HepG2 (cell line): ENCODE measurements around the gene SH2D3C. TPM values are rescaled to one million over a fixed set of nuclear protein-coding genes. Genes with fewer than 3 reads are reported as not detected.

Experiments
- ATAC-seq: fragments of 200-7000 bp; cut with Tn5 transposase; 3 replicates; pipeline ENCODE4 v1.9.1; 2020; ENCODE audit warnings: mild to moderate bottlenecking, moderate library complexity
- BruUV-seq: library from RNA; stranded (reverse); fragments of 400-500 nt; replicated peaks from 2 replicates; lab custom pipeline; 2021; lab: Mats Ljungman, UMichigan
- CTCF ChIA-PET: fragments of 300-600 bp; formaldehyde crosslinking; extraction: SDS; loops from one replicate; lab custom pipeline; 2021; ENCODE audit warnings: low total read pairs, inconsistent platforms, low intra/inter-chr PET ratio; lab: Yijun Ruan, JAX
- POLR2A ChIA-PET: fragments of 350-600 bp; sonication (Branson Sonifier 250); formaldehyde crosslinking; loops from one replicate; lab custom pipeline; 2020; ENCODE audit warnings: antibody characterized with exemption, inconsistent platforms; lab: Yijun Ruan, JAX
- DNase-seq: peaks from one replicate; pipeline ENCODE4 v3.0.0-alpha.2; 2015; ENCODE audit warnings: low spot score
- FAIRE-seq: peaks from 3 replicates; lab custom pipeline; 2011; peaks lifted over from hg19 to GRCh38; lab: Jason Lieb, UNC
- H2AFZ ChIP-seq: one replicate; pipeline ENCODE4 v1.6.1; 2011; ENCODE audit warnings: low read length, inconsistent platforms
- H3K27ac ChIP-seq: fragments of 300-600 bp; 3 replicates; pipeline ENCODE4 v1.8.0; 2011; ENCODE audit warnings: mixed run types, mild to moderate bottlenecking, mixed read lengths, low read length, inconsistent platforms; ENCODE audit not compliant: insufficient read depth; ENCODE audit errors: extremely low read length
- H3K27me3 ChIP-seq, 2 experiments: fragments of 200-600 bp in 1 of 2; 2 replicates in 1 of 2; 3 replicates in 1 of 2; pipeline versions ENCODE4 v1.6.0 to v1.8.0; 2011; ENCODE audit warnings: low read length in 2 of 2, mild to moderate bottlenecking in 2 of 2, moderate library complexity in 2 of 2, inconsistent platforms in 1 of 2; ENCODE audit not compliant: insufficient read depth in 2 of 2, control insufficient read depth in 1 of 2
- H3K36me3 ChIP-seq, 2 experiments: fragments of 200-600 bp in 1 of 2; replicated peaks in 1 of 2; 2 replicates in 1 of 2; 3 replicates in 1 of 2; pipeline versions ENCODE4 v1.5.1 to v1.8.0; 2011; ENCODE audit warnings: low read length in 2 of 2, inconsistent platforms in 1 of 2; ENCODE audit not compliant: insufficient read depth in 2 of 2, control insufficient read depth in 1 of 2
- H3K4me1 ChIP-seq: 2 replicates; pipeline ENCODE4 v1.5.1; 2012; ENCODE audit warnings: low read length, inconsistent platforms; ENCODE audit not compliant: insufficient read depth
- H3K4me2 ChIP-seq: 2 replicates; pipeline ENCODE4 v1.6.0; 2011; ENCODE audit warnings: low read depth, low read length, inconsistent platforms
- H3K4me3 ChIP-seq, 3 experiments: fragments of 200-600 bp in 1 of 3; sonication (generic), shearing (Covaris generic) in 1 of 3; replicated peaks in 1 of 3; 2 replicates each; pipeline ENCODE4 v1.5.1; 2011 to 2016; ENCODE audit warnings: low read length in 3 of 3, inconsistent platforms in 2 of 3, low read depth in 2 of 3, mild to moderate bottlenecking in 2 of 3, control low read depth in 1 of 3, mixed read lengths in 1 of 3; ENCODE audit not compliant: insufficient read depth in 1 of 3
- H3K79me2 ChIP-seq: one replicate; pipeline ENCODE4 v1.6.1; 2011; ENCODE audit warnings: low read length, inconsistent platforms; ENCODE audit not compliant: insufficient read depth
- H3K9ac ChIP-seq: 2 replicates; pipeline ENCODE4 v1.6.0; 2011; ENCODE audit warnings: mild to moderate bottlenecking, low read depth, low read length, inconsistent platforms; ENCODE audit not compliant: insufficient read depth
- H3K9me3 ChIP-seq: 2 replicates; pipeline ENCODE4 v1.5.1; 2012; ENCODE audit warnings: mild to moderate bottlenecking, low read length
- H4K20me1 ChIP-seq: 2 replicates; pipeline ENCODE4 v1.6.0; 2011; ENCODE audit warnings: inconsistent platforms, mild to moderate bottlenecking, low read length, moderate library complexity; ENCODE audit not compliant: insufficient read depth
- DMTF1 ChIP-seq: sonication (generic); formaldehyde crosslinking; IDR thresholded peaks from 2 replicates; pipeline ENCODE4 v1.4.0; 2020; ENCODE audit warnings: mild to moderate bottlenecking, missing genetic modification reagents
- ETV6 ChIP-seq: sonication (generic); formaldehyde crosslinking; conservative IDR thresholded peaks from 2 replicates; pipeline ENCODE4 v1.4.0; 2020; ENCODE audit warnings: missing genetic modification reagents
- EZH2 ChIP-seq: conservative IDR thresholded peaks from 2 replicates; pipeline ENCODE4 v1.6.1; 2012; ENCODE audit warnings: mild to moderate bottlenecking, low read depth, low read length, moderate library complexity
- NCOA5 ChIP-seq: sonication (generic); formaldehyde crosslinking; IDR thresholded peaks from 2 replicates; pipeline ENCODE4 v1.4.0; 2020; ENCODE audit warnings: missing genetic modification reagents
- PATZ1 ChIP-seq: sonication (generic); formaldehyde crosslinking; IDR thresholded peaks from 2 replicates; pipeline ENCODE4 v1.4.0; 2020; ENCODE audit warnings: missing genetic modification reagents
- POLR2AphosphoS5 ChIP-seq: IDR thresholded peaks from 2 replicates; pipeline ENCODE4 v1.6.1; 2012; ENCODE audit warnings: low read depth, low read length
- RARG ChIP-seq: sonication (generic); formaldehyde crosslinking; IDR thresholded peaks from 2 replicates; pipeline ENCODE4 v1.4.0; 2020; ENCODE audit warnings: low read depth, mild to moderate bottlenecking, missing genetic modification reagents
- RCOR2 ChIP-seq: IDR thresholded peaks from 2 replicates; pipeline ENCODE4 v1.6.1; 2016; ENCODE audit warnings: missing biosample characterization, missing genetic modification reagents
- SRF ChIP-seq: IDR thresholded peaks from 2 replicates; pipeline ENCODE4 v1.6.1; 2011; ENCODE audit warnings: mild to moderate bottlenecking, low read depth, low read length, moderate library complexity
- STAG1 ChIP-seq: sonication (generic); formaldehyde crosslinking; IDR thresholded peaks from 2 replicates; pipeline ENCODE4 v1.4.0; 2020; ENCODE audit warnings: missing genetic modification reagents
- STAT5B ChIP-seq: sonication (generic); formaldehyde crosslinking; IDR thresholded peaks from 2 replicates; pipeline ENCODE4 v1.4.0; 2020; ENCODE audit warnings: missing genetic modification reagents
- ZMYM3 ChIP-seq: sonication (generic); formaldehyde crosslinking; IDR thresholded peaks from 2 replicates; pipeline ENCODE4 v1.5.1; 2020; ENCODE audit warnings: mild to moderate bottlenecking, missing genetic modification reagents
- ZNF12 ChIP-seq: sonication (generic); formaldehyde crosslinking; IDR thresholded peaks from 2 replicates; pipeline ENCODE4 v1.5.0; 2020; ENCODE audit warnings: missing genetic modification reagents
- ZNF556 ChIP-seq: sonication (generic); formaldehyde crosslinking; IDR thresholded peaks from 2 replicates; pipeline ENCODE4 v1.4.0; 2020; ENCODE audit warnings: mild to moderate bottlenecking, missing genetic modification reagents, borderline replicate concordance
- ZNF629 ChIP-seq: sonication (generic); formaldehyde crosslinking; conservative IDR thresholded peaks from 2 replicates; pipeline ENCODE4 v1.5.0; 2020; ENCODE audit warnings: missing genetic modification reagents
- ZNF790 ChIP-seq: sonication (generic); formaldehyde crosslinking; IDR thresholded peaks from 2 replicates; pipeline ENCODE4 v1.8.0; 2022; ENCODE audit warnings: missing genetic modification reagents, mild to moderate bottlenecking, borderline replicate concordance
- WGBS: methylation state at CpG from one replicate; pipeline ENCODE4 v1.1.6; 2017; ENCODE audit warnings: low lambda C conversion rate; 5-methylcytosine and 5-hydroxymethylcytosine counted together
- in situ Hi-C: cut with HindIII; loops from 2 replicates; pipeline ENCODE4 v1.10.0; 2017; ENCODE audit warnings: low pct_unique_long_range_greater_than_20kb; ENCODE audit not compliant: extremely low pct_ligation_motif_present
- intact Hi-C: fragments of 100-400 bp; cut with micrococcal nuclease; formaldehyde crosslinking; loops from one replicate; pipeline ENCODE4 v1.10.0; 2022; ENCODE audit not compliant: unreplicated experiment
- polyA plus RNA-seq, 8 experiments: library from polyadenylated mRNA; depleted of rRNA in 3 of 8; stranded (reverse) in 7 of 8; unstranded in 1 of 8; fragments of >200 nt; fragmentation: Illumina TruSeq in 4 of 8; extraction: Trizol in 4 of 8; gene quantifications; 2 replicates each; pipeline versions ENCODE4 v1.2.1 to v1.2.3, GENCODE V29; 2011 to 2016; ENCODE audit warnings: low read depth in 4 of 8, missing spikeins in 1 of 8, mixed read lengths in 1 of 8; ENCODE audit not compliant: insufficient read depth in 1 of 8
- total RNA-seq, 5 experiments: library from RNA; depleted of rRNA; stranded (reverse); fragments of >200 nt; fragmentation: Illumina TruSeq; extraction: Trizol; gene quantifications; 2 replicates each; pipeline ENCODE4 v1.2.3, GENCODE V29; 2016; ENCODE audit warnings: low read depth in 1 of 5
- TF ChIP-seq, protein P1 (sequence below): sonication (generic); formaldehyde crosslinking; IDR thresholded peaks from 2 replicates; pipeline ENCODE4 v1.5.0; 2020; ENCODE audit warnings: mild to moderate bottlenecking, missing genetic modification reagents

SH2D3C gene
- total and polyA plus RNA-seq, 2 of the 13 experiments (the other 11 are each of a cell fraction or from before 2014, with no cell fraction given): not detected

GRCh38 chr9:127712867-127713266, 65.6 kb downstream of the SH2D3C start (continued):
- TF ChIP-seq NCOA5 (CRISPR knock-in tag): no peak
- TF ChIP-seq STAG1: no peak
- TF ChIP-seq RCOR2 (CRISPR knock-in tag): no peak
- TF ChIP-seq SRF: no peak
- no peak for TF ChIP-seq DMTF1
- no peak for TF ChIP-seq ZNF556 (CRISPR knock-in tag)
- no peak for TF ChIP-seq EZH2
- TF ChIP-seq PATZ1 (CRISPR knock-in tag): no peak
- no peak for TF ChIP-seq ZNF12 (CRISPR knock-in tag)

- H3K4me1 ChIP-seq: peaks cover 40% of the 10 kb centered on the region
- no TSS peak for BruUV-seq
- CTCF ChIA-PET: no interaction called here
- H3K79me2 ChIP-seq: no peaks in the 10 kb centered on the region
- H4K20me1 ChIP-seq: no peaks in the 10 kb centered on the region; the same call in 1 of the 2 replicates
- H3K36me3 ChIP-seq: no peaks in the 10 kb centered on the region
- H3K27ac ChIP-seq: no peak overlapping the region
- no peak overlapping the region for H2AFZ ChIP-seq
- no peak for DNase-seq
- in situ Hi-C loops: no loop called here
- H3K4me2 ChIP-seq: no peak overlapping the region
- no peak overlapping the region for H3K9ac ChIP-seq
- 80% methylated on average over 3 of the region's 11 CpGs for WGBS
- no peak overlapping the region for H3K4me3 ChIP-seq
- H3K9me3 ChIP-seq: no peaks in the 10 kb centered on the region
- POLR2A ChIA-PET: interaction anchor here (0.5 to 1.5 kb wide), 2 partner anchors 34 to 105 kb away, joined by 3 to 6 read pairs; no protein-coding TSS in a partner anchor
- no peak for ATAC-seq
- TF ChIP-seq, protein P1, sequence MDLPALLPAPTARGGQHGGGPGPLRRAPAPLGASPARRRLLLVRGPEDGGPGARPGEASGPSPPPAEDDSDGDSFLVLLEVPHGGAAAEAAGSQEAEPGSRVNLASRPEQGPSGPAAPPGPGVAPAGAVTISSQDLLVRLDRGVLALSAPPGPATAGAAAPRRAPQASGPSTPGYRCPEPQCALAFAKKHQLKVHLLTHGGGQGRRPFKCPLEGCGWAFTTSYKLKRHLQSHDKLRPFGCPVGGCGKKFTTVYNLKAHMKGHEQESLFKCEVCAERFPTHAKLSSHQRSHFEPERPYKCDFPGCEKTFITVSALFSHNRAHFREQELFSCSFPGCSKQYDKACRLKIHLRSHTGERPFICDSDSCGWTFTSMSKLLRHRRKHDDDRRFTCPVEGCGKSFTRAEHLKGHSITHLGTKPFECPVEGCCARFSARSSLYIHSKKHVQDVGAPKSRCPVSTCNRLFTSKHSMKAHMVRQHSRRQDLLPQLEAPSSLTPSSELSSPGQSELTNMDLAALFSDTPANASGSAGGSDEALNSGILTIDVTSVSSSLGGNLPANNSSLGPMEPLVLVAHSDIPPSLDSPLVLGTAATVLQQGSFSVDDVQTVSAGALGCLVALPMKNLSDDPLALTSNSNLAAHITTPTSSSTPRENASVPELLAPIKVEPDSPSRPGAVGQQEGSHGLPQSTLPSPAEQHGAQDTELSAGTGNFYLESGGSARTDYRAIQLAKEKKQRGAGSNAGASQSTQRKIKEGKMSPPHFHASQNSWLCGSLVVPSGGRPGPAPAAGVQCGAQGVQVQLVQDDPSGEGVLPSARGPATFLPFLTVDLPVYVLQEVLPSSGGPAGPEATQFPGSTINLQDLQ (CRISPR knock-in tag): 0 out of 2 replicates have a peak, but pooled peaks have one; percentile 25
- TF ChIP-seq ZMYM3 (CRISPR knock-in tag) (0 out of 2 replicates have a peak, but pooled peaks have one; percentile 38), ETV6 (CRISPR knock-in tag) (no peak), ZNF629 (CRISPR knock-in tag) (peak; percentile 96), RARG (CRISPR knock-in tag) (no peak), ZNF790 (CRISPR knock-in tag) (no peak), POLR2AphosphoS5 (no peak), STAT5B (CRISPR knock-in tag) (no peak)
- intact Hi-C loops: no loop called here
- peaks cover 0 to 3% of the 10 kb centered on the region in 2 experiments; a peak in 2 of 5 replicates for H3K27me3 ChIP-seq
- FAIRE-seq: no peak
These were observed 66.1 kb downstream of the SH2D3C start for GRCh38 chr9:127712371-127712770.
